Keratinocyte (primary cell): ENCODE data around the gene CCDC141.

Experiments used
- CTCF ChIP-seq, 3 experiments: IDR thresholded peaks in 1 of 3; conservative IDR thresholded peaks in 1 of 3; optimal IDR thresholded peaks in 1 of 3; 2 replicates in 2 of 3; 3 replicates in 1 of 3; pipeline versions ENCODE3 to v1.5.1; 2011; ENCODE audit warnings: low read length in 3 of 3, mild to moderate bottlenecking in 3 of 3, moderate library complexity in 2 of 3, control low read depth in 1 of 3, inconsistent platforms in 1 of 3; ENCODE audit not compliant: insufficient read depth in 2 of 3; ENCODE audit errors: extremely low read depth in 1 of 3
- EZH2 ChIP-seq: IDR thresholded peaks from one replicate; pipeline ENCODE4 v1.6.1; 2012; ENCODE audit warnings: inconsistent platforms, mild to moderate bottlenecking, low read length, moderate library complexity

GRCh38 chr2:178846458-178846802 is 203.5 kb downstream of the CCDC141 start:
- TF ChIP-seq CTCF (optimal IDR thresholded peaks at IDR 0.05 in 1 of 3, IDR thresholded peaks at IDR 0.05 in 1 of 3, conservative IDR thresholded peaks at IDR 0.05 in 1 of 3; ENCODE audit: extremely low read depth in 1 of 3, insufficient read depth in 2 of 3, low read length in 3 of 3) (no peak), EZH2 (no peak)
